ENCODE results near the gene ENTPD1. TPM values are rescaled to one million over a fixed set of nuclear protein-coding genes. Genes with fewer than 3 reads are reported as not detected.
A peak's percentile ranks its signal among the peaks of the same experiment; 100 is the strongest.

ENTPD1 gene
- total and polyA plus RNA-seq, 10 of the 15 experiments (the other 5 are each of a cell fraction or from before 2014, with no cell fraction given) = 110 to 413 (median 161) TPM

GRCh38 chr10:95741807-95742467 is 14.0 kb upstream of the ENTPD1 start (continued):
- TF ChIP-seq SIX5 (IDR thresholded peaks at IDR 0.05; ENCODE audit: low read depth, low read length, severe bottlenecking) (peak; percentile 20), CEBPB (IDR thresholded peaks at IDR 0.05; ENCODE audit: borderline replicate concordance in 1 of 2, low read depth in 2 of 2, low read length in 2 of 2) (no peak), POLR2AphosphoS2 (IDR thresholded peaks at IDR 0.05; ENCODE audit: low read depth, low read length) (no peak), NFYB (IDR thresholded peaks at IDR 0.05; ENCODE audit: insufficient read depth, low read depth, low read length) (no peak), EGR1 (IDR thresholded peaks at IDR 0.05; ENCODE audit: borderline replicate concordance in 1 of 2, low read depth in 2 of 2, low read length in 2 of 2) (peak in 1 of 2 experiments; percentile 91; a peak in 2 of 3 replicates), TCF3 (IDR thresholded peaks at IDR 0.05; ENCODE audit: borderline replicate concordance, insufficient read depth, low read depth, low read length) (no peak), RUNX3 (IDR thresholded peaks at IDR 0.05; ENCODE audit: low read length) (peak; percentile 79), ZNF384 (IDR thresholded peaks at IDR 0.05; ENCODE audit: borderline replicate concordance, low read depth, low read length) (no peak), FOS (IDR thresholded peaks at IDR 0.05; ENCODE audit: borderline replicate concordance, extremely low read depth, insufficient read length) (no peak), POU2F2 (IDR thresholded peaks at IDR 0.05; ENCODE audit: borderline replicate concordance, low read depth, low read length) (0 out of 3 replicates have a peak, but pooled peaks have one; percentile 17), MTA3 (IDR thresholded peaks at IDR 0.05; ENCODE audit: borderline replicate concordance, low read length) (peak; percentile 45; the same call in 1 of the 2 replicates), RAD21 (IDR thresholded peaks at IDR 0.05; ENCODE audit: insufficient read depth, low read depth, low read length) (peak; percentile 71), EED (IDR thresholded peaks at IDR 0.05; ENCODE audit: low read depth) (peak; percentile 92), ZNF622 (IDR thresholded peaks at IDR 0.05) (no peak), SMAD1 (IDR thresholded peaks at IDR 0.05; ENCODE audit: low read depth, partially characterized antibody) (no peak), HSF1 (IDR thresholded peaks at IDR 0.05; ENCODE audit: low read depth, low read length) (no peak), REST (IDR thresholded peaks at IDR 0.05; ENCODE audit: low read depth, low read length) (no peak; the same call in 1 of the 2 replicates), SUZ12 (IDR thresholded peaks at IDR 0.05; ENCODE audit: unreplicated experiment) (no peak), ZZZ3 (IDR thresholded peaks at IDR 0.05; ENCODE audit: control insufficient read depth, insufficient read length, low read depth) (no peak), NRF1 (conservative IDR thresholded peaks at IDR 0.05; ENCODE audit: low read depth, low read length) (no peak)
